HEK293 (cell line): ENCODE results near the gene EVX1.

Experiments used
- CTCF ChIA-PET: fragments of 350-600 bp; formaldehyde crosslinking; extraction: SDS; loops from one replicate; lab custom pipeline; 2021; ENCODE audit warnings: antibody characterized with exemption; lab: Yijun Ruan, JAX
- POLR2A ChIA-PET: fragments of 300-600 bp; formaldehyde crosslinking; extraction: SDS; loops from one replicate; lab custom pipeline; 2020; ENCODE audit warnings: antibody characterized with exemption, inconsistent platforms; lab: Yijun Ruan, JAX
- H3K27ac ChIP-seq: fragments of 200-500 bp; sonication (Bioruptor generic); 2 replicates; pipeline ENCODE4 v1.5.1; 2014; ENCODE audit warnings: low read depth, low read length, control low read depth, inconsistent platforms; ENCODE audit errors: extremely low read depth
- H3K36me3 ChIP-seq, 2 experiments: fragments of 200-500 bp in 1 of 2; sonication (Bioruptor generic) in 1 of 2; 1 replicate in 1 of 2; 2 replicates in 1 of 2; pipeline ENCODE4 v1.5.1; 2014 to 2017; ENCODE audit warnings: inconsistent platforms in 2 of 2, low read length in 2 of 2; ENCODE audit not compliant: control insufficient read depth in 2 of 2, insufficient read depth in 1 of 2
- H3K4me1 ChIP-seq: fragments of 200-500 bp; sonication (Bioruptor generic); 2 replicates; pipeline ENCODE4 v1.5.1; 2014; ENCODE audit warnings: mild to moderate bottlenecking, low read length, inconsistent platforms; ENCODE audit not compliant: control insufficient read depth, insufficient read depth
- H3K4me3 ChIP-seq: 2 replicates; pipeline ENCODE4 v1.5.1; 2011; ENCODE audit warnings: low read depth, mild to moderate bottlenecking, control low read depth, low read length, moderate library complexity
- H3K9me3 ChIP-seq: fragments of 200-500 bp; sonication (Bioruptor generic); 2 replicates; pipeline ENCODE4 v1.5.1; 2014; ENCODE audit warnings: low read depth, low read length, inconsistent platforms; ENCODE audit not compliant: control insufficient read depth, insufficient read depth
- GLI2 ChIP-seq: fragments of 450-650 bp; formaldehyde crosslinking; IDR thresholded peaks from 2 replicates; pipeline ENCODE4; 2017; ENCODE audit warnings: missing biosample characterization, missing genetic modification characterization, low read depth, borderline replicate concordance
- HOXC10 ChIP-seq: sonication (generic); formaldehyde crosslinking; IDR thresholded peaks from 2 replicates; pipeline ENCODE4 v1.8.1; 2023; ENCODE audit warnings: mild to moderate bottlenecking, missing genetic modification reagents
- KLF7 ChIP-seq: fragments of 450-650 bp; formaldehyde crosslinking; IDR thresholded peaks from 2 replicates; pipeline ENCODE4 v1.5.1; 2016; ENCODE audit warnings: missing biosample characterization, missing genetic modification characterization, borderline replicate concordance
- SP2 ChIP-seq: fragments of 450-650 bp; formaldehyde crosslinking; IDR thresholded peaks from 2 replicates; pipeline ENCODE4 v1.5.1; 2016; ENCODE audit warnings: missing biosample characterization, missing genetic modification characterization
- ZFP3 ChIP-seq: fragments of 450-650 bp; formaldehyde crosslinking; IDR thresholded peaks from 2 replicates; pipeline ENCODE4 v1.5.1; 2016; ENCODE audit warnings: low read depth, missing biosample characterization, missing genetic modification characterization
- ZFP41 ChIP-seq: fragments of 450-650 bp; formaldehyde crosslinking; IDR thresholded peaks from 2 replicates; pipeline ENCODE4 v1.5.1; 2016; ENCODE audit warnings: missing biosample characterization, missing genetic modification characterization, borderline replicate concordance
- ZNF146 ChIP-seq: fragments of 450-650 bp; formaldehyde crosslinking; IDR thresholded peaks from 2 replicates; pipeline ENCODE4 v1.5.1; 2016; ENCODE audit warnings: missing biosample characterization, missing genetic modification characterization
- ZNF169 ChIP-seq: fragments of 450-650 bp; formaldehyde crosslinking; IDR thresholded peaks from 2 replicates; pipeline ENCODE4 v1.5.1; 2016; ENCODE audit warnings: missing biosample characterization, missing genetic modification characterization
- ZNF174 ChIP-seq: fragments of 450-650 bp; formaldehyde crosslinking; IDR thresholded peaks from 2 replicates; pipeline ENCODE4 v1.5.0; 2017; ENCODE audit warnings: missing biosample characterization, mild to moderate bottlenecking, missing genetic modification characterization
- ZNF211 ChIP-seq: fragments of 450-650 bp; formaldehyde crosslinking; IDR thresholded peaks from 2 replicates; pipeline ENCODE4 v1.5.1; 2016; ENCODE audit warnings: low read depth, missing biosample characterization, missing genetic modification characterization
- ZNF223 ChIP-seq: fragments of 450-650 bp; formaldehyde crosslinking; IDR thresholded peaks from 2 replicates; pipeline ENCODE4 v1.5.1; 2016; ENCODE audit warnings: missing biosample characterization, missing genetic modification characterization
- ZNF239 ChIP-seq: fragments of 450-650 bp; formaldehyde crosslinking; IDR thresholded peaks from 2 replicates; pipeline ENCODE4 v1.5.1; 2016; ENCODE audit warnings: missing biosample characterization, missing genetic modification characterization
- ZNF24 ChIP-seq: fragments of 450-650 bp; formaldehyde crosslinking; IDR thresholded peaks from 2 replicates; pipeline ENCODE4 v1.5.1; 2016; ENCODE audit warnings: missing biosample characterization, missing genetic modification characterization
- ZNF274 ChIP-seq, 2 experiments: fragments of 200-500 bp in 1 of 2; fragments of 450-650 bp in 1 of 2; sonication (Bioruptor generic) in 1 of 2; formaldehyde crosslinking in 1 of 2; IDR thresholded peaks; 2 replicates each; pipeline versions ENCODE4 v1.5.1 to v1.6.1; 2014 to 2016; ENCODE audit warnings: borderline replicate concordance in 1 of 2, inconsistent platforms in 1 of 2, low read length in 1 of 2, missing biosample characterization in 1 of 2, missing genetic modification characterization in 1 of 2
- ZNF366 ChIP-seq: fragments of 450-650 bp; formaldehyde crosslinking; conservative IDR thresholded peaks from 2 replicates; pipeline ENCODE4 v1.5.1; 2016; ENCODE audit warnings: missing biosample characterization, missing genetic modification characterization
- ZNF426 ChIP-seq: fragments of 450-650 bp; formaldehyde crosslinking; IDR thresholded peaks from 2 replicates; pipeline ENCODE4 v1.5.1; 2017; ENCODE audit warnings: missing biosample characterization, missing genetic modification characterization, mild to moderate bottlenecking, inconsistent platforms, moderate library complexity
- ZNF48 ChIP-seq: fragments of 450-650 bp; formaldehyde crosslinking; IDR thresholded peaks from 2 replicates; pipeline ENCODE4 v1.5.1; 2016; ENCODE audit warnings: missing biosample characterization, missing genetic modification characterization
- ZNF514 ChIP-seq: fragments of 450-650 bp; formaldehyde crosslinking; IDR thresholded peaks from 2 replicates; pipeline ENCODE4 v1.5.1; 2016; ENCODE audit warnings: missing biosample characterization, missing genetic modification characterization
- ZNF521 ChIP-seq: fragments of 450-650 bp; formaldehyde crosslinking; IDR thresholded peaks from 2 replicates; pipeline ENCODE4 v1.5.1; 2017; ENCODE audit warnings: missing biosample characterization, mild to moderate bottlenecking, missing genetic modification characterization
- ZNF530 ChIP-seq: fragments of 450-650 bp; formaldehyde crosslinking; IDR thresholded peaks from 2 replicates; pipeline ENCODE4 v1.5.1; 2016; ENCODE audit warnings: low read depth, missing biosample characterization, missing genetic modification characterization
- ZNF585B ChIP-seq: fragments of 450-650 bp; formaldehyde crosslinking; IDR thresholded peaks from 2 replicates; pipeline ENCODE4 v1.5.1; 2016; ENCODE audit warnings: missing biosample characterization, missing genetic modification characterization
- ZNF600 ChIP-seq: fragments of 450-650 bp; formaldehyde crosslinking; IDR thresholded peaks from 2 replicates; pipeline ENCODE4 v1.5.1; 2016; ENCODE audit warnings: missing biosample characterization, missing genetic modification characterization
- ZNF623 ChIP-seq: fragments of 450-650 bp; formaldehyde crosslinking; IDR thresholded peaks from 2 replicates; pipeline ENCODE4 v1.5.1; 2016; ENCODE audit warnings: missing biosample characterization, missing genetic modification characterization
- ZNF626 ChIP-seq: fragments of 450-650 bp; sonication (Bioruptor Pico); formaldehyde crosslinking; IDR thresholded peaks from 2 replicates; pipeline ENCODE4 v1.5.1; 2018; ENCODE audit warnings: missing biosample characterization, missing genetic modification characterization, inconsistent platforms
- ZNF768 ChIP-seq: fragments of 450-650 bp; formaldehyde crosslinking; IDR thresholded peaks from 2 replicates; pipeline ENCODE4 v1.5.1; 2018; ENCODE audit warnings: missing biosample characterization, mild to moderate bottlenecking, missing genetic modification characterization
- ZSCAN16 ChIP-seq: fragments of 450-650 bp; formaldehyde crosslinking; IDR thresholded peaks from 2 replicates; pipeline ENCODE4 v1.5.1; 2016; ENCODE audit warnings: missing biosample characterization, missing genetic modification characterization
- TF ChIP-seq, protein P1 (sequence below): fragments of 450-650 bp; formaldehyde crosslinking; IDR thresholded peaks from 2 replicates; pipeline ENCODE4 v1.5.1; 2016; ENCODE audit warnings: missing biosample characterization, missing genetic modification characterization
- TF ChIP-seq, protein P2 (sequence below): fragments of 450-650 bp; formaldehyde crosslinking; IDR thresholded peaks from 2 replicates; pipeline ENCODE4; 2016; ENCODE audit warnings: missing biosample characterization, missing genetic modification characterization
- TF ChIP-seq, protein P3 (sequence below): fragments of 450-650 bp; formaldehyde crosslinking; IDR thresholded peaks from 2 replicates; pipeline ENCODE4 v1.5.1; 2016; ENCODE audit warnings: missing biosample characterization, missing genetic modification characterization

Gene EVX1

DNA sequence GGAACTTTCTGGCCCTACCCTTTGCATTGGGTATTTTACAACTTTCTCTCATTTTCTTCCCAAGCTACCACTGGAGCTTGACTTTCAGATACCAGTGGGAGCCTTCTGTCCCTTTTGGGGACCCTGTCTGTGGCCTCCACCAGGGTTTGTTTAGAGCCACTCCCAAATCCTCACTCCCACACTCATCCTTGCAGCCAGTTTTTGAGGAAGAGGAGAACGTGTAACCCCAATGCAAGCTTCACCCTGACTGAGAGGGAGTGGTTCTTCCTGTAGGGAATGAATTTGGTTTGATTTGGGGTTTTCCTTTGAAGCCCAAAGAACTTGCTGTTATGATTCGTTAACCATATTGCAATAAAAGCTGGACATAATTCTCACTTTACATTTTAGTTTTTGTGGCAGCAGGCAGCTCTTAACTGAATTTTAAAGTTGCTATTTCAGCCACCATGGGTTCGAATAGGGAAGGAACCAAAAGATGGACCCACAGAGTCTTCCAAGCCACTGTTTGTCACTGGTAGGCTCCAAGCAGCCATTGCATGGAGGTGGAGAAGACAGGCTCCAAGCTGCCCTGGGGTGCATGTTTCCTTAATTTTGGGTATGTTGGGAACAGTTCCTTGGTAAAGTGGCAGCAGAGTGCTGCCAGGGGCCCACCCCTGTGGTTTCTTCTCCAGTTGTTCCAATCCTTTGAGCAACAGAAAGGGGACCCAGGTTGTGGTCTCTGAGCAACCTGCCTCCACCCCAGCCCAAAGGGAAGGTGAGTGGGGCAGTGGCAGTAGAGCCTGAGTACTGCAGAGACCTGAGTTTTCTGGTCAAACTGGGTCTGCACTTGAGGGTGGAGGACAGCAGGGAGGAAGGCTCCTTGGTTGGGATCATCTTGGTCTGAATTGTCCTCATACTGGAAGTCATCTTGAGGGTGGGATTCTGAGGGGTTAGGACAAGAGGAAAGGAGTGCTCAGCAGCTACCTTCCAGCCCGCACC, 5.1 kb downstream of the EVX1 start:
- ChIA-PET POLR2A (no interaction called here), CTCF (interaction anchor here (0.7 kb wide), 1 partner anchor 31 kb away, joined by 3 read pairs; no protein-coding TSS in a partner anchor)
- Histone ChIP-seq H3K27ac (no peak overlapping the region), H3K9me3 (no peaks in the 10 kb centered on the region), H3K36me3 (no peaks in the 10 kb centered on the region), H3K4me1 (no peaks in the 10 kb centered on the region), H3K4me3 (no peak overlapping the region)
- no peak for TF ChIP-seq ZNF366 (tag by site-specific recombination)
- TF ChIP-seq ZNF626 (tag by site-specific recombination) = no peak

DNA sequence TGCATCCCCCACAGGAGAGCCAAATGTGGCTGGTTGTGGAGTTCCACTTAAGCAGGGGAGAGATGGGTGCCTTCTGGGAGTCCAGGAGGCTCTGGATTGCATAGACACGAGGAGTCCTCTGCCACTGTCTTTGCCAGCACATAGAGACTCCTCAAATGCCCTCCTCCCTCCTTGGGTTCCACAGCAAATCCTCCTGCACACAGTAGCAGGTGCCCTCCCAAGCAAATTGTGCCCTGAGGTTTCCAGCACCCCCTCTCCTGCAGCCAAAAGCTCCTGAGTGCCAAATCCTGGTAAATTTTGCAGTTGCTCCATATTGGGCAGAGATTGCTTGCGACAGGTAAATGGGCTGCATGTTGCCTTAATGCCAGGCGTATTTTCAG, 5.8 kb downstream of the EVX1 start:
- Histone ChIP-seq H3K9me3 (no peaks in the 10 kb centered on the region), H3K36me3 (no peaks in the 10 kb centered on the region), H3K4me3 (no peak overlapping the region), H3K27ac (no peak overlapping the region), H3K4me1 (no peaks in the 10 kb centered on the region)
- CTCF ChIA-PET = interaction anchor here (0.7 kb wide), 1 partner anchor 32 kb away, joined by 3 read pairs; no protein-coding TSS in a partner anchor
- POLR2A ChIA-PET = no interaction called here
- TF ChIP-seq ZNF223 (tag by site-specific recombination) (no peak), ZNF169 (tag by site-specific recombination) (no peak), ZNF514 (tag by site-specific recombination) (no peak), ZFP3 (no peak), KLF7 (tag by site-specific recombination) (no peak), ZFP41 (tag by site-specific recombination) (no peak), ZNF146 (tag by site-specific recombination) (no peak), ZNF211 (tag by site-specific recombination) (no peak), ZNF426 (tag by site-specific recombination) (no peak), ZNF623 (no peak)
- TF ChIP-seq, protein P1, sequence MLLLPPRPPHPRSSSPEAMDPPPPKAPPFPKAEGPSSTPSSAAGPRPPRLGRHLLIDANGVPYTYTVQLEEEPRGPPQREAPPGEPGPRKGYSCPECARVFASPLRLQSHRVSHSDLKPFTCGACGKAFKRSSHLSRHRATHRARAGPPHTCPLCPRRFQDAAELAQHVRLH (tag by site-specific recombination) = no peak
- TF ChIP-seq, protein P2, sequence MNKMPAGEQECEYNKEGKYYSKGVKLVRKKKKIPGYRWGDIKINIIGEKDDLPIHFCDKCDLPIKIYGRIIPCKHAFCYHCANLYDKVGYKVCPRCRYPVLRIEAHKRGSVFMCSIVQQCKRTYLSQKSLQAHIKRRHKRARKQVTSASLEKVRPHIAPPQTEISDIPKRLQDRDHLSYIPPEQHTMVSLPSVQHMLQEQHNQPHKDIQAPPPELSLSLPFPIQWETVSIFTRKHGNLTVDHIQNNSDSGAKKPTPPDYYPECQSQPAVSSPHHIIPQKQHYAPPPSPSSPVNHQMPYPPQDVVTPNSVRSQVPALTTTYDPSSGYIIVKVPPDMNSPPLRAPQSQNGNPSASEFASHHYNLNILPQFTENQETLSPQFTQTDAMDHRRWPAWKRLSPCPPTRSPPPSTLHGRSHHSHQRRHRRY (tag by site-specific recombination) = no peak

DNA sequence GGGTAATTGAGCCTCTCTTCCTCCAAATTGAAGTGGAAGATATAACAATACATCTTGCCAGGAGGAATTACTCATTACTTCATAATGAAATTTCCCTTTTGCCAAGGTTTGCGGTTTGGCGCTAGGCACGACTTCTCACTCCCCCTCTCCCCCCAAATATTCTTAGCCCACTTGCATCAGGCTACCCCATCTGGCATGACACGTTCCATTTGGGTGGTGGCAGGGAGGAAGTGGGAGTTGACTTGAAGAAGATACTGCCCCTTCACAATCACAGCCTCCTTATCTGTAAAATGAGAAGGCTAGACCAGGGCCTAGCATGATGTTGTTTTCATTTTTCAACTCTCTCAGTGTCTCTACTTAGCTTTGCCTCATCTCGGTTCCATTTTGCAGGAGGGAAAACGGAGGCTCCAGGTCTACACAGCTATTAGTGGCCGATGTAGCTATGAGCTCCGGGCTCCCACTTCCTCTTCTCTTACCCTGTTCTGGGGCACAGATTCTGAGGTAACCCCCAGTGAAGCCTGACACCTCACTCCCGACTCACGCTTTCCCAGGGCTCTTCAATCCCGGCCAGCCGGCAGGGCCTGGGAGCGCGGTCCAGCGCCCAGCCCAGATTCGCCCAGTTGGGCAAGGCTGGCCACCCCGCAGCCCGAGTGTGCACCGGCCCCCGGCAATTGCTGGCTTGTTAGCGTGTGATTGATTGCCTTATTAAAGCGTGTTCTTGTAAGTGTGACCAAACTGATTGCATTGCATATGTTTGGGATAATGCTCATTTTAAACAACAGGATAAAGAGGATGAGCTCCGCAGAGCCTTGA, 6.5 kb downstream of the EVX1 start:
- H3K36me3 ChIP-seq = no peaks in the 10 kb centered on the region
- TF ChIP-seq GLI2 (tag by site-specific recombination) (no peak), ZNF530 (tag by site-specific recombination) (no peak), ZNF48 (tag by site-specific recombination) (no peak), ZNF24 (tag by site-specific recombination) (no peak), ZNF239 (tag by site-specific recombination) (no peak), SP2 (tag by site-specific recombination) (no peak), ZNF600 (no peak), ZSCAN16 (tag by site-specific recombination) (no peak), ZNF521 (tag by site-specific recombination) (no peak), ZNF585B (tag by site-specific recombination) (no peak), ZNF174 (tag by site-specific recombination) (no peak), ZNF274 (IDR thresholded peaks at IDR 0.05; ENCODE audit: low read length) (no peak), ZNF274 (tag by site-specific recombination; IDR thresholded peaks at IDR 0.05; ENCODE audit: borderline replicate concordance) (no peak), ZNF768 (no peak), HOXC10 (CRISPR knock-in tag) (no peak)
- TF ChIP-seq, protein P3, sequence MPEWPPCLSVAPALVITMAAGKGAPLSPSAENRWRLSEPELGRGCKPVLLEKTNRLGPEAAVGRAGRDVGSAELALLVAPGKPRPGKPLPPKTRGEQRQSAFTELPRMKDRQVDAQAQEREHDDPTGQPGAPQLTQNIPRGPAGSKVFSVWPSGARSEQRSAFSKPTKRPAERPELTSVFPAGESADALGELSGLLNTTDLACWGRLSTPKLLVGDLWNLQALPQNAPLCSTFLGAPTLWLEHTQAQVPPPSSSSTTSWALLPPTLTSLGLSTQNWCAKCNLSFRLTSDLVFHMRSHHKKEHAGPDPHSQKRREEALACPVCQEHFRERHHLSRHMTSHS (tag by site-specific recombination) = no peak
- H3K4me1 ChIP-seq = no peaks in the 10 kb centered on the region
- H3K4me3 ChIP-seq = no peak overlapping the region
- no peaks in the 10 kb centered on the region for H3K9me3 ChIP-seq
- ChIA-PET CTCF (no interaction called here), POLR2A (no interaction called here)
- no peak overlapping the region for H3K27ac ChIP-seq
